WTC11 (cell line): Measurements from ENCODE around the gene IQCB1.

Source experiments
- ATF2 ChIP-seq: sonication (generic); formaldehyde crosslinking; IDR thresholded peaks from 2 replicates; pipeline ENCODE4 v1.8.1; 2022; ENCODE audit warnings: low read depth, missing genetic modification reagents, borderline replicate concordance
- CTCF ChIP-seq: fragments of 200-600 bp; IDR thresholded peaks from 2 replicates; pipeline ENCODE4 v1.8.0; 2022; ENCODE audit warnings: antibody characterized with exemption
- ESRRA ChIP-seq: sonication (generic); formaldehyde crosslinking; IDR thresholded peaks from 2 replicates; pipeline ENCODE4 v1.8.1; 2022; ENCODE audit warnings: mild to moderate bottlenecking, missing genetic modification reagents, borderline replicate concordance
- FOXK1 ChIP-seq: sonication (generic); formaldehyde crosslinking; IDR thresholded peaks from 2 replicates; pipeline ENCODE4 v1.8.0; 2022; ENCODE audit warnings: mild to moderate bottlenecking, moderate library complexity, missing genetic modification reagents
- JUN ChIP-seq: sonication (generic); formaldehyde crosslinking; IDR thresholded peaks from 2 replicates; pipeline ENCODE4 v1.8.0; 2023; ENCODE audit warnings: mild to moderate bottlenecking, missing genetic modification reagents
- PREB ChIP-seq: sonication (generic); formaldehyde crosslinking; IDR thresholded peaks from 2 replicates; pipeline ENCODE4 v1.8.1; 2022; ENCODE audit warnings: mild to moderate bottlenecking, missing genetic modification reagents, moderate library complexity, borderline replicate concordance
- USF2 ChIP-seq: sonication (generic); formaldehyde crosslinking; IDR thresholded peaks from 2 replicates; pipeline ENCODE4 v1.8.1; 2023; ENCODE audit warnings: mild to moderate bottlenecking, missing genetic modification reagents, moderate library complexity

GRCh38 chr3:121794264-121794983, 40.4 kb downstream of the IQCB1 start:
- TF ChIP-seq ESRRA (CRISPR knock-in tag) (no peak), JUN (CRISPR knock-in tag) (no peak), USF2 (no peak), CTCF (no peak), FOXK1 (CRISPR knock-in tag) (no peak), ATF2 (CRISPR knock-in tag) (no peak), PREB (CRISPR knock-in tag) (no peak)
